ENCODE data around the gene PPP1R3C.

The PPP1R3C gene

GRCh38 chr10:91587710-91588638 is 44.9 kb downstream of the PPP1R3C start:
- no peak for DNase-seq (ENCODE audit: low spot score)
- Histone ChIP-seq H3K4me3 (peak overlapping the region; percentile 23), H3K27ac (peak overlapping the region; percentile 92 to 93)
- TF ChIP-seq, protein P1, sequence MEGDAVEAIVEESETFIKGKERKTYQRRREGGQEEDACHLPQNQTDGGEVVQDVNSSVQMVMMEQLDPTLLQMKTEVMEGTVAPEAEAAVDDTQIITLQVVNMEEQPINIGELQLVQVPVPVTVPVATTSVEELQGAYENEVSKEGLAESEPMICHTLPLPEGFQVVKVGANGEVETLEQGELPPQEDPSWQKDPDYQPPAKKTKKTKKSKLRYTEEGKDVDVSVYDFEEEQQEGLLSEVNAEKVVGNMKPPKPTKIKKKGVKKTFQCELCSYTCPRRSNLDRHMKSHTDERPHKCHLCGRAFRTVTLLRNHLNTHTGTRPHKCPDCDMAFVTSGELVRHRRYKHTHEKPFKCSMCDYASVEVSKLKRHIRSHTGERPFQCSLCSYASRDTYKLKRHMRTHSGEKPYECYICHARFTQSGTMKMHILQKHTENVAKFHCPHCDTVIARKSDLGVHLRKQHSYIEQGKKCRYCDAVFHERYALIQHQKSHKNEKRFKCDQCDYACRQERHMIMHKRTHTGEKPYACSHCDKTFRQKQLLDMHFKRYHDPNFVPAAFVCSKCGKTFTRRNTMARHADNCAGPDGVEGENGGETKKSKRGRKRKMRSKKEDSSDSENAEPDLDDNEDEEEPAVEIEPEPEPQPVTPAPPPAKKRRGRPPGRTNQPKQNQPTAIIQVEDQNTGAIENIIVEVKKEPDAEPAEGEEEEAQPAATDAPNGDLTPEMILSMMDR (IDR thresholded peaks at IDR 0.05): no peak

DNA sequence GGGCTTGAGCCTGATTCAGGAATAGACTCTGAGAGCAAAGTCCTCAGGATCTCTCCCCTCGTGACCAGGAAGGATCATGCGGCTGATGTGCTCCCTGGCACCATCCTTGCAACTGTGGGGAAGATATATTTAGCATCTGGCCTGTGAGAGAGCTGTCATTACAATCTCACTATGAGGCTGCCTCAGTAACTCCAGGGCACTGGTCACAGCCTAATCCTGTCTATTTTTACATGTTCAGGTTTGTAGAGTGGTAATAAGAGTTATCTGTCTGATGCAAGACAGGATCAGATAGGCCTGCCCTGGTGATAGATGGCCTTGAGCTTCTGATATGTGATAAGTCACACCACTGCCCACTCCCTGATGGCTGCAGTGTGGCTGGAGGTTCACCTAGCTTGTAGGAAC is 50.7 kb downstream of the PPP1R3C start:
- DNase-seq (ENCODE audit: low spot score): no peak

DNA sequence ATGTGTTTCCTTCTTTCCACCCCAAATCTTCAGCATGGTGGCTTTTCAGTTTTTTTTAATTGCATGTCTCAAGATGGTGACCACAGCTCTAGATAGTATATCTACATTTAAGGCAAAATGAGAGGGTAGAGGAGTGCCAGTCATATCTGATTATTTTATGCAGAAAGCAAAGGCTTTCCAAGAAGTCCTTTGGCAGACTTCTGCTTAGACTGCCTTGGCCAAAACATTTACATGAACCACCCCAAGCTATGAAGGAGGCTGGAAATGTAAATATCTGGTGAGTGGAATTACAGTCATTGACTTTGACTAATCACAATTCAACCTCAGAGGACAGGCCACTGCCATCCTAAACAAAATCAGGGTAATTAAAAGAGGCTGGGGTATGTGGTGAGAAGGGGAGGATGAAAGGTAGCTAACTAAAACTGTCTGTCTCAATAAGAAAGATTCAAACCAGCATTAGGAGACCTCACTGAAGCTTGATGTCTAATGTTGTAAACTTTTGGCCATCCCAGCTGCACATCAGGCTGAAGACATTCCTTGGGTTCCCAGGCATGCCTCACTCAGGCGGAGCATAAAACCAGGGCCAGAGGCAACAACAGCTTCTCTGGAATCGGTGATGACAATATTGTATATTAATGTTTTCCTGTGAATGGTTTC is 53.4 kb downstream of the PPP1R3C start:
- DNase-seq (ENCODE audit: low spot score): no peak

More for the DNA sequence above, 50.7 kb downstream of the PPP1R3C start:
- no peak overlapping the region for H3K4me3 ChIP-seq
- peak overlapping the region; percentile 53 to 64 for H3K27ac ChIP-seq
- TF ChIP-seq, protein P1 (IDR thresholded peaks at IDR 0.05): no peak

More for the DNA sequence above, 53.4 kb downstream of the PPP1R3C start:
- TF ChIP-seq, protein P1 (IDR thresholded peaks at IDR 0.05): no peak
- Histone ChIP-seq H3K4me3 (no peak overlapping the region), H3K27ac (peak overlapping the region; percentile 41 to 45)

Measured in coronary artery (tissue), 2 donors.